Brain microvascular endothelial cell (primary cell): ENCODE data around the gene KRT2.

Source experiments
- DNase-seq: peaks from one replicate; pipeline ENCODE4 v3.0.0-alpha.2; 2020
- H3K27ac ChIP-seq: fragments of 250-450 bp; sonication (Bioruptor Pico); 2 replicates; pipeline ENCODE4 v1.5.1; 2020; ENCODE audit warnings: mild to moderate bottlenecking, moderate library complexity
- H3K27me3 ChIP-seq: fragments of 250-450 bp; sonication (Bioruptor Pico); replicated peaks from 2 replicates; pipeline ENCODE4 v1.5.1; 2020; ENCODE audit warnings: mild to moderate bottlenecking
- H3K36me3 ChIP-seq: fragments of 250-450 bp; sonication (Bioruptor Pico); replicated peaks from 2 replicates; pipeline ENCODE4 v1.5.1; 2020; ENCODE audit warnings: mild to moderate bottlenecking
- H3K4me3 ChIP-seq: 2 replicates; pipeline ENCODE4 v1.5.1; 2011; ENCODE audit warnings: low read depth, mild to moderate bottlenecking, control low read depth, low read length, moderate library complexity
- in situ Hi-C: cut with HindIII; loops from 2 replicates; pipeline ENCODE4 v1.10.0; 2017; ENCODE audit warnings: low sequenced_read_pairs, low pct_ligation_motif_present
- TF ChIP-seq, protein P1 (sequence below): IDR thresholded peaks from 2 replicates; pipeline ENCODE4 v1.5.1; 2011; ENCODE audit warnings: low read depth, mild to moderate bottlenecking, moderate library complexity, low read length, control low read depth, inconsistent platforms; ENCODE audit errors: missing control alignments

The KRT2 gene

DNA sequence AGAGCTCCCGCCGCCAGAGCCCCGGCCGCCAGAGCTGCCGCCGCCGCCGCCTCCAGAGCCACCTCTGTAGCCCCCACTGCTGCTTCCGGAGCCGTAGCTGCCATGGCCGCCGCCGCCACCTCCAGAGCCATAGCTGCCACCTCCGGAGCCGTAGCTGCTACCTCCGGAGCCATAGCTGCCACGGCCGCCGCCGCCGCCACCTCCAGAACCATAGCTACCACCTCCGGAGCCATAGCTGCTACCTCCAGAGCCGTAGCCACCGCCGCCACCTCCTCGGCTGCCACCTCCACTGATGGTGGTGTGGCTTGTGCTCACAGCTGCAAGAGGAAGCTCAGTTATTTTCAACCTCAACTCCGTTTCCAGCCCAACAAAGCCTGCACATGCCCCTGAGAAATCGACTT is 23.3 kb upstream of the KRT2 start:
- Histone ChIP-seq H3K36me3 (no peaks in the 10 kb centered on the region), H3K4me3 (no peak overlapping the region), H3K27ac (no peak overlapping the region), H3K27me3 (peaks cover 2% of the 10 kb centered on the region)
- in situ Hi-C loops = no loop called here
- TF ChIP-seq, protein P1, sequence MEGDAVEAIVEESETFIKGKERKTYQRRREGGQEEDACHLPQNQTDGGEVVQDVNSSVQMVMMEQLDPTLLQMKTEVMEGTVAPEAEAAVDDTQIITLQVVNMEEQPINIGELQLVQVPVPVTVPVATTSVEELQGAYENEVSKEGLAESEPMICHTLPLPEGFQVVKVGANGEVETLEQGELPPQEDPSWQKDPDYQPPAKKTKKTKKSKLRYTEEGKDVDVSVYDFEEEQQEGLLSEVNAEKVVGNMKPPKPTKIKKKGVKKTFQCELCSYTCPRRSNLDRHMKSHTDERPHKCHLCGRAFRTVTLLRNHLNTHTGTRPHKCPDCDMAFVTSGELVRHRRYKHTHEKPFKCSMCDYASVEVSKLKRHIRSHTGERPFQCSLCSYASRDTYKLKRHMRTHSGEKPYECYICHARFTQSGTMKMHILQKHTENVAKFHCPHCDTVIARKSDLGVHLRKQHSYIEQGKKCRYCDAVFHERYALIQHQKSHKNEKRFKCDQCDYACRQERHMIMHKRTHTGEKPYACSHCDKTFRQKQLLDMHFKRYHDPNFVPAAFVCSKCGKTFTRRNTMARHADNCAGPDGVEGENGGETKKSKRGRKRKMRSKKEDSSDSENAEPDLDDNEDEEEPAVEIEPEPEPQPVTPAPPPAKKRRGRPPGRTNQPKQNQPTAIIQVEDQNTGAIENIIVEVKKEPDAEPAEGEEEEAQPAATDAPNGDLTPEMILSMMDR = no peak
- no peak for DNase-seq

- in situ Hi-C loops = no loop called here
- Histone ChIP-seq H3K36me3 (no peaks in the 10 kb centered on the region), H3K27me3 (peaks cover 2% of the 10 kb centered on the region), H3K27ac (no peak overlapping the region), H3K4me3 (no peak overlapping the region)
- TF ChIP-seq, protein P1 = no peak
- no peak for DNase-seq
These were observed 22.4 kb upstream of the KRT2 start for GRCh38 chr12:52674433-52674775.

DNA sequence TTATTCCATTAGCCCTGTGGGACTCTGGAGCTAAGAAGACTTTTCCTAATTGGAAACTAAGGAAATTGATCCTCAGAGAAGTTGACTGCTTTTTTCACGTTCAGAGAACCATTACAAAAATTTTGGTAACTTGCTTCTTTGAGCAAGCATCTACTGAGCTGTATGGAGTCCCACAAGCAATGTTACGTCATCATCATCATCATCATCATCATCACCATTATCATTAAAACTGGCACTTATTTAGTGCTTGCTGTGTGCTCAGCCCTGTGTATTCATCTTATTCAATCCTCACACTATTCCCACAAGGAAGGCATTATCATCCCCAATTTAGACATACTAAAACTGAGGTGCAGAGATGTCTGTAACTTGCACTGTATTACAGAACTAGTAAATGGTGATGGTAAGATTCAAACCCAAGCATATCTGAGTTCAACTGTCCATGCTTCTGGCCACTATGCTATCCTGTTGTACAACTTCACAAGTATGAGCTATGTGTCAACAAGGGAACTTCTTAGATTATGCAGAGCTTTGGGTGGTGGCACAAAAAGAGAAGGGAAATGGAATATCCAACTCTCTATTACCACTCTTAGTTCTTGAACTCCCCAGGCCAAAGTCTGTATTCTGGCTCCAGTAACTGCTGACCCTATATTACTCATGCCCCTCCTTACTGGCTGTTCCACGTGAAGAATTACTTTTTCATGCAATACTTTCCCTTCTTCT is 21.9 kb upstream of the KRT2 start:
- TF ChIP-seq, protein P1 = no peak
- peaks cover 2% of the 10 kb centered on the region for H3K27me3 ChIP-seq
- no peak overlapping the region for H3K4me3 ChIP-seq
- no peak for DNase-seq
- no peak overlapping the region for H3K27ac ChIP-seq
- in situ Hi-C loops = no loop called here
- no peaks in the 10 kb centered on the region for H3K36me3 ChIP-seq

DNA sequence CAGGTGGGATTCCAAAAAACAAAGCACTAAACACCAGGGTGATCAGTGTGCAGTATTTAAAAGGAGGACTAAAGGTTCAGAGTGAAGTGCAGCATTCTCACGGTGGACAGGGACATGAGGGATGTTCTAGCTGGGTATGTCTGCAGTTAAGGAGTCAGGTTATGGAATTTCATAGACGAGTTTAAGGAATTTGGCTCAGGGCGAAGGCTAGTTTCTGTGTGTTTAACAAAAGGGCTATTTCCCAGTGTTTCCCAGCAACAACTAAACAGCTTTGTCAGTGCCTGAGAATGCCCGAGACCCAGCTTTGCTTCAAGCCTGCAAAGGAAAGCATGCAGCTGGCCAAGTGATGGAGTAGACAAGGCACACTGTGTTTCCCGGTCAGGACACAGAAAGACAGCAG is 21.2 kb upstream of the KRT2 start:
- DNase-seq = no peak
- Histone ChIP-seq H3K4me3 (no peak overlapping the region), H3K27ac (no peak overlapping the region), H3K27me3 (peaks cover 2% of the 10 kb centered on the region), H3K36me3 (no peaks in the 10 kb centered on the region)
- TF ChIP-seq, protein P1 = no peak
- in situ Hi-C loops = no loop called here

DNA sequence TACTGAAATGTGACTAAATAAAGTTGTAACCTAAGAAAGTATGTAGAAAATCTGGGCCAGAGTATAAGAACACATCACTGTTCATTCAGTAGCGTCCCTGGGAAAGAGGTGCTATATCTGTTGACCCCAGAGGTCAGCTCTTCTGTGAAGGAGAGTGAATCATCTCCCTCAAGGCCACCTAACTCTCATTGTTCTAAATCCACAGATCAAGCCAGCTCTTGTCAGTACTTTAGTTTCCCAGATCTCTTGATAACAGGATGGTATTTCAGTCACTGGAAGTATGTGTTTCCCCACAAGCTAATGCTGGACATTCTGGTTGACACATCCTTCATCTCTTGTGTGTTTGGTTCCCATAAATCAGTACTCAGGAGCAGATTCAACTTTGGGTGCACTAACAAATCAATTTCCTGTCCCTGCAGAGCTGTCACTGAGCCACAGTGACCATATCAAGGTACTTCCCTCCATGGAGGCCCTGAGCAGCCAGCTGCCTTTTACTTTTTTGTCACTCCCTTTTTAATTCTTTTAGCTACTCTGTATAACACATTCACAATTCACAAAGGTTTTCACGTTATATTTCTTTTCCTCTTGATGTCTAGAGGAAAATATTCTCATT is 20.4 kb upstream of the KRT2 start:
- Histone ChIP-seq H3K4me3 (no peak overlapping the region), H3K27me3 (peaks cover 2% of the 10 kb centered on the region), H3K36me3 (no peaks in the 10 kb centered on the region), H3K27ac (no peak overlapping the region)
- DNase-seq = no peak
- in situ Hi-C loops = no loop called here
- TF ChIP-seq, protein P1 = no peak

DNA sequence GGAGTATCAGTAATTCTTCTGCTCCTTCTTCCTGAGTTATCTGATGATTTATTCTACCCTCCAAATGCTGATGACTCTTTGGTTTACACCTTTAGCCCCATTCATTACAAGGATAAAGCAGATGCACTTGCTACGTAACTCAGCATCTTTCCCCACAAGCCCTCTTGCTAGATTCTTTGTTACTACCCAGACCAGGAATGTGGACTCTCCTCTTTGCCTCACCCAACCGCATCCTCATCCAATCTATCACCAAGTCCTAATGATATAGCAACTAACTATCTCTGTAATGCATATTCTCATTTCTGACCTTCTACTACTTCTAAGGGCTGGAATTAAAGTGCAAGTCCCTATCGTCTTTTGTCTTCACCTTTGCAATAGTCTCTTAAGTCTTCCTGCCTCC is 18.9 kb upstream of the KRT2 start:
- H3K4me3 ChIP-seq = no peak overlapping the region
- in situ Hi-C loops = no loop called here
- peaks cover 3% of the 10 kb centered on the region for H3K27me3 ChIP-seq
- no peak overlapping the region for H3K27ac ChIP-seq
- no peaks in the 10 kb centered on the region for H3K36me3 ChIP-seq
- TF ChIP-seq, protein P1 = no peak
- no peak for DNase-seq
